Activated CD8-positive, alpha-beta memory T cell treated with anti-CD3 and anti-CD28 coated beads, Interleukin-2, amount 50 U/mL, for 24 hours (primary cell): ENCODE data around the gene MAGI2.

Experiments
- DNase-seq: peaks from one replicate; pipeline ENCODE4 v3.0.0-alpha.2; 2020; ENCODE audit errors: extremely low read depth

The MAGI2 gene

DNA sequence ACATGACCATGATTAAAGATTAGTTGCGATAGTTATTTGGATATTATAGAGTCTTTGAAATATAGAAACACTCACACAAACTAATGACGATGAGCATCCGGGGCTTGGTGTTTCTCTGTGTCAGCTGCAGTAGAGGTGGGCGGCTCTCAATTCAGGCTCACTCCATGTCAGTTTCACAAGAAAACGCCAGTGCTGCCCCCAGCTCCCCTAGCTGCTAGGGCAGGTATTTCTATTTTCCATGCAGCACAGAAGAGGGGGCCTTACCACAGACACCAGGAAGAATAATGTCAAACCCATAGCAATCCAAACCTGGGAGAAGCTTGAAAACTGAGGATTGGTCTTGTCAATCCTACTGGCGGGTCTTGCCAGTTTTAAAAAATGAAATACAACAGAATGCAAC lies 1457.8 kb downstream of the MAGI2 start:
- no peak for DNase-seq

DNA sequence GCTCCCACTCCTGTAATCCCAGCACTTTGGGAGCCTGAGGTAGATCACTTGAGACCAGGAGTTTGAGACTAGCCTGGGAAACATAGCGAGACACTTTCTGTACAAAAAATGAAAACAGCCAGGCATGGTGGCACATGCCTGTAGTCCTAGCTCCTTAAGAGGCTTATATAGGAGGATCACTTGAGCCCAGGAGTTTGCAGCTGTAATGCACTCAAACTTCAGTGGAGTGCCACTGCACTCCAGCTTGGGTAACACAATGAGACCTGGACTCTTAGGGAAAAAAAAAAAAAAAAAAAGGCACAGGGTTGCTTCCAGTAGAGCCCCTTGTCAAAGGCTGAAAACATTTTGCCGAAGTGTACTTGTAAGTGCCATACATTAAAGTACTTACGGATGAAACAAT lies 1459.6 kb downstream of the MAGI2 start:
- no peak for DNase-seq

DNA sequence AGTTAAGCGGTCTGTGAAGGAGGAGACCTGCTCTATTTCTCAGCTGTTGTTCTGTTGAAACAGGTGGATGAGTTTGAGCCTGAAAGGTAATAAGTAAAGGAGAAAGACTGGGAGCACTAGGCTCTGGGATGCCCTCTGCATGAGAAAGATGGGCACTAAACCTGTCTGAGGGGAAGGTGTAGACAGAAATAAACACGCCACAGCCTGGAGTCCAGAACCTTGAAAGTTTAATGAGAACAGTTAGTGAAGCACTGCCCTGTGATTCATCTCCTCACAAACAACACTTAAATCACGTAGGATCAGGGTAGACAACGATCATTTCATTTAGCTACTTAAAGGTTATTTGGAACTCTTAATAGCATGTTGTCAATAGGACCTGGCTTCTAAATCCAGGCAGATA lies 1461.8 kb downstream of the MAGI2 start:
- no peak for DNase-seq

DNA sequence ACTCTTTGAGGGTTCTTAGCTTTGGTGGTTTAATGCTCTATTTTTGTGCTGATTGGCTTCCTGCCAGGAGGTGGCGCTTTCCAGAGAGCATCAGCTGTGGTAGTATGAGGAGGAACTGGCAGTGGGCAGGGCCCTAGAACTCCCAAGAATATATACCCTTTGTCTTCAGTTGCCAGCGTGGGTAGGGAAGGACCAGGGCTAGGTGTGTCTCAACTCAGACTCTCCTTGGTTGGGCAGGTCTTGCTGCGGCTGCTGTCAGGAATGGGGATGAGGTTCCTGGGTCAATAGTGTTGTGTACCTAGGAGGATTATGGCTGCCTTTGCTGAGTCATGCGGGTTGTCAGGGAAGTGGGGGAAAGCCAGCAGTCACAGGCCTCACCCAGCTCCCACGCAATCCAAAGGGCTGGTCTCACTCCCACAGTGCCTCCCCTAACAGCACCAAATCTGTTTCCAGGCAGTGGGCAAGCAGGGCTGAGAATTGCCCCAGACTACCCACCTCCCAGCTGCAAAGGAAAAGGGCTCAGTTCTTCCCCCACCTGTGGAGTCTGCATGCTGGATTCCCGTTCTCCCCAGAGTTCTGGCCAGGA lies 1463.4 kb downstream of the MAGI2 start:
- DNase-seq, result no peak

DNA sequence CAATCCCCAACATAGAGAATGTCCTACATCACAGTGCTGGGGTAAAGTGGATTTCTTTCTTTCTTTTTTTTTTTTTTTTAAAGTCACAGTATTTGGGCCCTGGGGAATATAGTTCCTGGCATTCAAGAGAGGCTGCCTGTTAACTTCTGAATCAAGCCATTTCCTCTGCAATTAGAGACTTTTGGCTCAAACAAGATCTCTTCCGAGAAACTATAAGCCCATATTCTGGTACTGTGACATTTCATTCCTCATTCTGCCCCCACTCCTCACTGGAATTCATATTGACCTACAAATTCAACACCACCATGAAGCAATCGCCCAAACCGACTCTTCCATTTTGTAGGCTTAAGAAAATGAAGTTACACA lies 1467.5 kb downstream of the MAGI2 start:
- DNase-seq, result no peak

DNA sequence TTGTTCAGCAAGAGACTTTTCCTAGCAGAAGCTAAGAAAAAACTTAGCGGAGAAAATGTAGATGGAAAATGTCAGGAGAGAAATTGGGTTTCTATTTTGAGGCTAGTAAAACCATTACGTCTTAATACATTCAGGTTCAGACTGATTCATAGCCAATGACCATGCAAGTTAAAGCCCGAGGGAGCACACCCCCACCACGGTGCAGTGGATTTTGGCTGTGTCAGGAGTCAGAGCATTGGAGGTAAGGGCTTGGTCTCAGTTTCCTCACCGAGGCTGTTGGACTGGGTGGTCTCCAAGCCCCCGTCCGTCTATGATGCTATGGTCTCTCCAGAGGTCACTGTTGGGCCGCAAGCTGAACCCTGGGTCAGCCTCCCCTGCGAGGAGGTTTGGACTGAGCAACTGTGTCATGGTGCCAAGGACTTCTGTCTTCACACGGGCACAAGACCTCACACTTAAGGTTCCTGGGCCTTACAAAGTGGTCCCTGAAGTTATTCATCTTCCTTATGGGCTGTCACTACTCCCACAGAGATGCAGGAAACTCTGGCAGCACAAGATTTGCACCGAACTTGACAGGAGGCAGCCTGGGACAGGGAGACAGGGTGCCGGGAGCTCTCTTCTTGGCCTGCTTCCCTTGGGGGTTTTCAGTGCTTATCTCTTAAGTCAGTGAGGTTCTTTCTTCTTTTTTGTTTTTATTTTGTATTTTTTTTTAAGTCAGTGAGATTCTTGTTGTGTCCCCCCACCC lies 1468.1 kb downstream of the MAGI2 start:
- DNase-seq, result no peak

DNA sequence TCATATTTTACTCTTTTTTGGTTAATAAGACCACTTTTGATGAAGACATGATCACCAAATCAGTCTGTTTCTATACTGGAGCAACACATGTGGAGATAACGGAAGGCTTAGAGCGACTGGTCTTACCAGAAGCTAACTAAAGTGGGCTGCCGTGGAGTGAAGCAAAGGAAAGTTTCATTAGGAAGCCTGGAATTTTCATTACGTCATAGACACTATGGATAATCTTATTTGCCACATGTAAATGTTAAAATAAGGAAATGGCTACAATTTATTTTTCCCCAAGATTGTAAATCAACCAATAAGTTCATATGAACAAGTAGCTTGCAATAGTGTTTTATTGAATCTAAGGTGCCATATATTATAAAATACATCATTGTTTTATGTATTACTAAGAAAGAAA lies 1469.5 kb downstream of the MAGI2 start:
- no peak for DNase-seq

DNA sequence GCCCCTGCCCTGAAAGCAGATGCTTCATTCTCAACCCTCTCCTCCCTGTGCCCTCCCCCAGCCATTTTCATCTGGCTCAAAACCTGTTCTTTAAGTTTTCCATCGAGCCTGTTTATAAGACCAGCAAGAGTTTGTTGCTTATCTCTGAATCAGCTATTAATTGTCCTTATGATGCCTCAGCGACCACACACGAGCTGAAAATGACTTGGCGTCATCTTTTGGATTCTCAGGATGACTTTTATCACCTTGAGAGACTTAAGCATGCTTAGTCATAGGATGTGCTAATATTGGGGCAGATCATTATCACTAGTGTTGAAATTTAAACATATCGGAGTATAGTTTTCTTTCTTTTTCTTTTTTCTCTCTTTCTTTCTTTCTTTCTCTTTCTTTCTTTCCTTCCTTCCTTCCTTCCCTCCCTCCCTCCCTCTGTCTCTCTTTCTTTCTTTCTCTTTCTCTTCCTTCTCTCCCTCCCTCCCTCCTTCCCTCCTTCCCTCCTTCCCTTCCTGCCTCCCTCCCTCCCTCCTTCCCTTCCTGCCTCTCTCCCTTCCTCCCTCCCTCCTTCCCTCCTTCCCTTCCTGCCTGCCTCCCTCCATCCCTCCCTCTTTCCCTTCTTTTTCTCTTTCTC lies 1470.4 kb downstream of the MAGI2 start:
- DNase-seq, result no peak

DNA sequence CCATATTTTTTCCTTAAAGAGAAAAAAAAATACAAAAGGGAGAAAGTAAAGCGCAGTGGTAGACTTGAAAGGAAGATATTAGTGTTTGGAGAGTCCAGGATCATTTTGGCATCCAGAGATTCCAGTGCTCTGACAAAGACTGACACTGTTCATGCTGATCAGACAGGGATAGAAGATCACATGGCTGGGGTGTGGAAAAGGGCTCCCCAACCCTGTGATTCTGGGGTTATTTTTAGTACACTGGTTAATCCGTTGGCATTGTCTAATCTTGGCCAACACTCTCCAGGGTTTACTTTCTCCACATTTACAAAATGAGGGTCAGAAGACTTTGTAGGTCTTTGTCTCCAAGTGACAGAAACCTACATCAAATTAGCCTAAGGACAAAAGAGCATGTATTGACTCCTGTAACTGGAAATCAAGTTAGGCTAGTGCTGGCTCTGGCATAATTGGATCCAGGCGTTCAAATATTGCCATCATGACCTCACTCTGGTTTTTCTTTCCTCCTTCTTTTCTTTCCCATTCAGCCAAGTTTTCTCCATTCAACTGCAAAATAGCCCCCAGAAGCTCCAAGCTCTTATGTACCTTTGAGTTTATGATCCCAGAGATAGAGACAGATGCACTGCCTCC lies 1473.3 kb downstream of the MAGI2 start:
- DNase-seq, result no peak

DNA sequence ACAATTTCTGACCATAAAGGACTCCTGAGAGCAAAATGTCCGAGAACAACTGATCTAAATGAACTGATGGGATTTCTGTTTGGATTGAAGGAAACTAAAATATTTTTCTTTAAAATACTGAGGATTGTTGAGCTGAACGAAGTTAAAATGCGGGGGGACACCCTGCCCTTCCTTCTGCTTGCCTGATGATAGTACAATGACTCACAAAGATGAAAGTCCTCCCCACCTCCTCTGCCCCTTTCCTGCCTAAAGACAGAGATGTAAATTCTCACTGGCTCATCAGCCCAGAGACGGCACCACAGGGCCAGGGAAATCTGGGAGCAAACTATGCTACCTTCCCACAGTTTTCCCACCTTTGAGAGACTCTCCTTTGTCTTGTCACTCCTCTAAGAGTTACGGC lies 1474.2 kb downstream of the MAGI2 start:
- no peak for DNase-seq

DNA sequence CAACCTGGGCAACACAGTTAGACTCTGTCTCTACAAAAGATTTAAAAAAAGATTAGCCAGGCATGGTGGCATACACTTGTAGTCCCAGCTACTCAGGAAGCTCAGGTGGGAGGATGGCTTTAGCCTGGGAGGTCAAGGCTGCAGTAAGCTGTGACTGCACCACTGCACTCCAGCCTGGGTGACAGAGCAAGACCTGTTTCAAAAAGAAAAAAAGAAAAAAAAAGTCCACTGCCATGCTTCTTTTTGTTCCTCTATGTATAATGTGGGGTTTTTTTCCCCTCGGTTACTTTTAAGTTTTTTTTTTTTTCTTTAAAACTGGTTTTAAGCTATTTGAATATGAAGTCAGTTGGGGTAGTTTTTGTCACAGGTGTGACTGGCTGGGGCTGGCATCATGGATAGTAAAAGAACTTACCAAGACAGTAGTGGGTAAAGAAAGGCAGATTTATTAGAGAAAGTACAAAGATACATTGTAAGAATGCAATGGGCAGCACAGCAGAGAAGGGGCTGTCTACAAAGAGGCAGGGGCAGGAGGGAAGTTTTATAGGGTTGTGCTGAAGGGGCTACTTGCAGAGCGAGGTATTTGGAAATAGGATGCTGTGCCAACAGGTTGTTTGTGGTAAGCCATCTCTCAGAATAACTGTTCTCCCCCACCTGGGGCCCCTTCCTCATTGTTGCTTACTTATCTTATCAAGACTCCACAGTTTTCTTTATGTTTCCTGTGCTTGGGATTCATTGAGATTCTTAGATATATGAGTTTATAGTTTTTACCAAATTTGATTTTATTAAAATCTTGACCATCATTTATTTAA lies 1477.6 kb downstream of the MAGI2 start:
- DNase-seq, result no peak

DNA sequence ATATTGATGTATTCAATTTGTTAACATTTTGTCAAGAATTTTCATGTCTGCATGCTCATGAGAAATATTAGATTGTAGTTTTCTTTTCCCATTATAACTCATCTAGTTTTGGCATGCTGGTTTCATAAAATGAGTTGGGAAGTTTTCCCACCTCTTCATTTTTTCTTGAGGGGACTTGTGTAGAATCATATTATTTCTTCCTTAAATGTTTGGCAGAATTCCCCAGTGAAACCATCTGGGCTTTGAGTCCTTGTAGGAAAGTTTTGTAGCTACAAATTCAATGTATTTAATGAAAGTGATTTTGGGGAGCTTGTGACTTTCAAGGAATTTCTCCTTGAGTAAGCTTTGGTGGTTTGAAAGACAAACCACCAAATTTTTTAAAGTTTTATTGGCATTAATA lies 1481.7 kb downstream of the MAGI2 start:
- no peak for DNase-seq

DNA sequence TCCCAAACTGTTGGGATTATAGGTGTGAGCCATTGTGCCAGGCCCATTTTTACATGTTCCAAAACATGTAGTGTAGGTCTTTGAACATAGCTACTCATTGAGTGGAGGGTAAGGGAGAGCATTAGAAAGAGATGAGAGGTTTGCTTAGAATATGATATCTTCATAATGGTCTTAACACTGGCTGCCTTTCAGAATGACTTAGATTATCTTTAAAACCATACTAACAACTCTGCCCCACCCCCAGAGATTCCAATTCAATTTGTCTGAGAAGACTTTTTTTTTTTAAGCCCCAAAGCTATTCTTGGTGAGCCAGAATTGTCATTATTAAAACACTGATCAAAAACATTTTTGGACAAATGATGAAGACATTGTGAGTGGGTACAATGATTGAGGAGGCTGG lies 1486.0 kb downstream of the MAGI2 start:
- no peak for DNase-seq
